COLO668 (cell line): ENCODE data around the gene ABCA12.

Experiments
- DNase-seq: peaks from one replicate; lab custom pipeline; 2025; ENCODE audit not compliant: unreplicated experiment; lab: John Stamatoyannopoulos, UW

Gene ABCA12

GRCh38 chr2:215049341-215049740, 89.1 kb downstream of the ABCA12 start:
- no peak for DNase-seq

GRCh38 chr2:215038421-215038820, 100.0 kb downstream of the ABCA12 start:
- no peak for DNase-seq

- no peak for DNase-seq
These were observed 102.1 kb downstream of the ABCA12 start for GRCh38 chr2:215036314-215036713.

- no peak for DNase-seq
These were observed 104.3 kb downstream of the ABCA12 start for GRCh38 chr2:215034154-215034553.

GRCh38 chr2:215032153-215032552, 106.3 kb downstream of the ABCA12 start:
- DNase-seq: no peak

GRCh38 chr2:215031321-215031720, 107.1 kb downstream of the ABCA12 start:
- no peak for DNase-seq

GRCh38 chr2:215029936-215030335, 108.5 kb downstream of the ABCA12 start:
- no peak for DNase-seq

GRCh38 chr2:215028231-215028630, 110.2 kb downstream of the ABCA12 start:
- DNase-seq: no peak

GRCh38 chr2:215027779-215028178, 110.6 kb downstream of the ABCA12 start:
- no peak for DNase-seq

GRCh38 chr2:215022910-215023309, 115.5 kb downstream of the ABCA12 start:
- no peak for DNase-seq

GRCh38 chr2:215022418-215022817, 116.0 kb downstream of the ABCA12 start:
- no peak for DNase-seq

- no peak for DNase-seq
These were observed 118.1 kb downstream of the ABCA12 start for GRCh38 chr2:215020283-215020682.

GRCh38 chr2:215019521-215020145, 118.8 kb downstream of the ABCA12 start:
- DNase-seq: no peak

GRCh38 chr2:215019085-215019484, 119.3 kb downstream of the ABCA12 start:
- no peak for DNase-seq

GRCh38 chr2:215015421-215015820, 123.0 kb downstream of the ABCA12 start:
- DNase-seq: no peak

GRCh38 chr2:215010390-215010789, 128.0 kb downstream of the ABCA12 start:
- no peak for DNase-seq

- DNase-seq: no peak
These were observed 135.4 kb downstream of the ABCA12 start for GRCh38 chr2:215003001-215003400.

GRCh38 chr2:215002500-215002899, 135.9 kb downstream of the ABCA12 start:
- no peak for DNase-seq

- no peak for DNase-seq
These were observed 137.7 kb downstream of the ABCA12 start for GRCh38 chr2:215000721-215001120.

- no peak for DNase-seq
These were observed 142.3 kb downstream of the ABCA12 start for GRCh38 chr2:214995926-214996670.

GRCh38 chr2:214995409-214995808, 143.0 kb downstream of the ABCA12 start:
- DNase-seq: no peak

- no peak for DNase-seq
These were observed 145.5 kb downstream of the ABCA12 start for GRCh38 chr2:214992911-214993310.

GRCh38 chr2:214989187-214989586, 149.2 kb downstream of the ABCA12 start:
- DNase-seq: no peak
